Testis (tissue), 3 donors: ENCODE data around the gene NR5A1. TPM values are rescaled to one million over a fixed set of nuclear protein-coding genes. Genes with fewer than 3 reads are reported as not detected.
A peak's percentile ranks its signal among the peaks of the same experiment; 100 is the strongest.

Experiments used
- DNase-seq: peaks from one replicate; pipeline ENCODE4 v3.0.0-alpha.2; 2019
- H3K27ac ChIP-seq, 2 donors: fragments of 200-600 bp; sonication (generic); one replicate each; pipeline ENCODE4 v1.5.1; 2019
- H3K27me3 ChIP-seq: fragments of 200-600 bp; sonication (generic); one replicate; pipeline ENCODE4 v1.5.1; 2019
- H3K36me3 ChIP-seq: fragments of 200-600 bp; sonication (generic); one replicate; pipeline ENCODE4 v1.5.1; 2017; ENCODE audit warnings: low read depth; ENCODE audit errors: missing control alignments
- H3K4me1 ChIP-seq: fragments of 200-600 bp; sonication (generic); one replicate; pipeline ENCODE4 v1.5.1; 2019
- H3K4me3 ChIP-seq, 2 donors: fragments of 200-600 bp; sonication (generic); one replicate each; pipeline ENCODE4 v1.5.1; 2017 to 2019
- H3K9me3 ChIP-seq: fragments of 200-600 bp; sonication (generic); one replicate; pipeline ENCODE4 v1.5.1; 2017
- CTCF ChIP-seq, 3 experiments: fragments of 450-650 bp in 2 of 3; fragments of 200-600 bp in 1 of 3; sonication (generic) in 1 of 3; IDR thresholded peaks; one replicate each; pipeline ENCODE4 v1.5.1; 2016 to 2019; ENCODE audit warnings: antibody characterized with exemption in 3 of 3, mild to moderate bottlenecking in 2 of 3, moderate library complexity in 1 of 3
- POLR2A ChIP-seq: fragments of 450-650 bp; IDR thresholded peaks from one replicate; pipeline ENCODE4 v1.6.1; 2017; ENCODE audit warnings: antibody characterized with exemption, mild to moderate bottlenecking, moderate library complexity
- WGBS, 2 donors: methylation state at CpG; one replicate each; pipeline ENCODE4 v1.1.5; 2018; 5-methylcytosine and 5-hydroxymethylcytosine counted together
- intact Hi-C: fragments of 100-400 bp; cut with DNase I; formaldehyde crosslinking; loops from one replicate; pipeline ENCODE4 v1.15.1; 2023; ENCODE audit warnings: low total_unique reads
- polyA plus RNA-seq: library from polyadenylated mRNA; stranded (reverse); fragments of 350-450 nt; fragmentation: Illumina TruSeq; extraction: RNeasy Lipid Tissue Mini Kit (QIAGEN cat#74804); gene quantifications from one replicate; pipeline ENCODE4 v1.2.3, GENCODE V29; 2014; ENCODE audit warnings: low read depth, low replicate concordance; ENCODE audit not compliant: insufficient read depth
- total RNA-seq, 2 donors: library from RNA; depleted of rRNA; stranded (reverse); fragments of >200 nt; gene quantifications; one replicate each; pipeline ENCODE4 v1.2.3, GENCODE V29; 2016

Gene NR5A1
- total and polyA plus RNA-seq, 3 donors from 2014 or later: 28.7 to 65.2 (median 43.5) TPM

GRCh38 chr9:124505901-124506346 lies 1.3 kb downstream of the NR5A1 start:
- no peak for TF ChIP-seq CTCF (IDR thresholded peaks at IDR 0.05)
- no peak for TF ChIP-seq POLR2A
- H3K27me3 ChIP-seq: no peaks in the 10 kb centered on the region
- peak overlapping the region in 1 of 2 donors; percentile 53 for H3K27ac ChIP-seq
- no peaks in the 10 kb centered on the region for H3K9me3 ChIP-seq
- peaks cover 24% of the 10 kb centered on the region for H3K4me1 ChIP-seq
- no peak for DNase-seq
- H3K4me3 ChIP-seq: peak overlapping the region in 1 of 2 donors; percentile 76
- no peaks in the 10 kb centered on the region for H3K36me3 ChIP-seq
- whole genome bisulfite sequencing, 2 donors: 29 to 51% methylated on average over 4 to 19 of the region's 19 CpGs
- intact Hi-C loops: no loop called here

- Histone ChIP-seq H3K27ac (peak overlapping the region in 1 of 2 donors; percentile 53), H3K4me1 (peaks cover 24% of the 10 kb centered on the region), H3K36me3 (no peaks in the 10 kb centered on the region), H3K9me3 (no peaks in the 10 kb centered on the region), H3K4me3 (peak overlapping the region in 1 of 2 donors; percentile 76), H3K27me3 (no peaks in the 10 kb centered on the region)
- TF ChIP-seq CTCF (IDR thresholded peaks at IDR 0.05): no peak
- TF ChIP-seq POLR2A: no peak
- 33 to 56% methylated on average over 19 to 68 of the region's 69 CpGs for WGBS, 2 donors
- DNase-seq: no peak
- intact Hi-C loops: no loop called here
Observed at GRCh38 chr9:124505006-124505900, 1.9 kb downstream of the NR5A1 start.

- intact Hi-C loops: no loop called here
- peaks cover 24% of the 10 kb centered on the region for H3K4me1 ChIP-seq
- WGBS, 2 donors: 1% methylated on average over 72 of the region's 81 CpGs; no CpG with 5 or more reads in 1 of the 2 donors
Observed at GRCh38 chr9:124504530-124505005, 2.6 kb downstream of the NR5A1 start.

GRCh38 chr9:124503713-124504529 lies 3.3 kb downstream of the NR5A1 start:
- no peak for DNase-seq

More at GRCh38 chr9:124504530-124505005, 2.6 kb downstream of the NR5A1 start:
- no peaks in the 10 kb centered on the region for H3K9me3 ChIP-seq
- H3K27ac ChIP-seq: no peak overlapping the region
- DNase-seq: no peak
- H3K4me3 ChIP-seq: peak overlapping the region; percentile 42 to 76
- H3K36me3 ChIP-seq: no peaks in the 10 kb centered on the region
- no peaks in the 10 kb centered on the region for H3K27me3 ChIP-seq
- TF ChIP-seq POLR2A: no peak
- TF ChIP-seq CTCF (IDR thresholded peaks at IDR 0.05): no peak

More at GRCh38 chr9:124503713-124504529, 3.3 kb downstream of the NR5A1 start:
- WGBS, 2 donors: 19 to 24% methylated on average over 48 to 76 of the region's 76 CpGs
- Histone ChIP-seq H3K27ac (no peak overlapping the region), H3K9me3 (no peaks in the 10 kb centered on the region), H3K4me1 (peaks cover 24% of the 10 kb centered on the region), H3K4me3 (peak overlapping the region; percentile 42 to 61), H3K27me3 (no peaks in the 10 kb centered on the region), H3K36me3 (no peaks in the 10 kb centered on the region)
- intact Hi-C loops: no loop called here
- TF ChIP-seq CTCF (IDR thresholded peaks at IDR 0.05) (no peak), POLR2A (no peak)
